GM18951 (cell line): ENCODE results near the gene OBSCN.

Source experiments
- POLR2A ChIP-seq: IDR thresholded peaks from 4 replicates; pipeline ENCODE4 v1.6.1; 2011; ENCODE audit warnings: mild to moderate bottlenecking; ENCODE audit not compliant: insufficient read length, insufficient read depth; ENCODE audit errors: extremely low read depth
- in situ Hi-C: fragments of 300-500 bp; cut with MboI; formaldehyde crosslinking; loops from one replicate; pipeline ENCODE4 v1.12.0; 2022; ENCODE audit warnings: low sequenced_read_pairs, mixed read lengths, inconsistent platforms; ENCODE audit not compliant: unreplicated experiment

Gene OBSCN

DNA sequence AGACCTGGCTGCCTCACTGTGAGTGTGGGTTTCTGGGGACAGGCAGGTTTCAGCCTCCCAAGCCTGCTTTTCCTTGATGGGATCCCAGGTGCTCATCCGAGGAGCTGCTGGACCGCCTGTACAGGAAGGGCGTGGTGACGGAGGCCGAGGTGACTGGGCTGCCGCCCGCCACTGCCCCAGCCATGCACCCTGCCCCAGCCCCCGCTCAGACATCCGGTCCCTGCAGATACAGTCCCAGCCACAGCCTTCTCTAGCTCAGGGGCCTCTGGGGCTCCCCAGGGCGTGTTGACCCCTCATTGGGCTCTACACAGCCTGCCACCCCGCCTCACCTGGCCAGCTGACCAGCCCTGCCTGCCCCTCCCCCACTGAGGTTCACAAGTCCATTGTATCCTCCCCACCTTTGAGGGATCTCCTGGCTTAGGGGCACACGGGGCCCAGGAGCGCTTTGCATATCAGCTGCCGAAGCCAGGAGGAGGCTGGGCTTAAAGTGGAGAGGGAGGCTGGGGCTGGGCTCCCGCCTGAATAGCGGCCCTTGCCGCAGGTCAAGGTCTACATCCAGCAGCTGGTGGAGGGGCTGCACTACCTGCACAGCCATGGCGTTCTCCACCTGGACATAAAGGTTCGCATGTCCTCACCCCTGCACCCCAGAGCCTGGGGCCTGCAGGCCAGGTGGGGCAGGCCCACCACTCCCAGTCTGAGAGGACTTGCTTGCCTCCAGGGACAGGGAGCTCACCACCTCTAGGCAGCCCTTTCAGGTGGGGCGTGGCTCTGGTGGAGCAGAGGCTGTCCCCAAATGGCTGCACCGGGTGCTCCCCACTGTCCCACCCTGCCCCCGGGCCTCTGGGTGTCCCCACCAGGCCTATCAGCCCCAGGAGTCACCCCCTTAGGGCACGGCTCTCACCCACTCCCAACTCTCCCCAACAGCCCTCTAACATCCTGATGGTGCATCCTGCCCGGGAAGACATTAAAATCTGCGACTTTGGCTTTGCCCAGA, 160.3 kb downstream of the OBSCN start:
- no peak for TF ChIP-seq POLR2A
- in situ Hi-C loops, result no loop called here

- TF ChIP-seq POLR2A, result no peak
- in situ Hi-C loops, result no loop called here
Measured at GRCh38 chr1:228368801-228369607, 161.2 kb downstream of the OBSCN start.

DNA sequence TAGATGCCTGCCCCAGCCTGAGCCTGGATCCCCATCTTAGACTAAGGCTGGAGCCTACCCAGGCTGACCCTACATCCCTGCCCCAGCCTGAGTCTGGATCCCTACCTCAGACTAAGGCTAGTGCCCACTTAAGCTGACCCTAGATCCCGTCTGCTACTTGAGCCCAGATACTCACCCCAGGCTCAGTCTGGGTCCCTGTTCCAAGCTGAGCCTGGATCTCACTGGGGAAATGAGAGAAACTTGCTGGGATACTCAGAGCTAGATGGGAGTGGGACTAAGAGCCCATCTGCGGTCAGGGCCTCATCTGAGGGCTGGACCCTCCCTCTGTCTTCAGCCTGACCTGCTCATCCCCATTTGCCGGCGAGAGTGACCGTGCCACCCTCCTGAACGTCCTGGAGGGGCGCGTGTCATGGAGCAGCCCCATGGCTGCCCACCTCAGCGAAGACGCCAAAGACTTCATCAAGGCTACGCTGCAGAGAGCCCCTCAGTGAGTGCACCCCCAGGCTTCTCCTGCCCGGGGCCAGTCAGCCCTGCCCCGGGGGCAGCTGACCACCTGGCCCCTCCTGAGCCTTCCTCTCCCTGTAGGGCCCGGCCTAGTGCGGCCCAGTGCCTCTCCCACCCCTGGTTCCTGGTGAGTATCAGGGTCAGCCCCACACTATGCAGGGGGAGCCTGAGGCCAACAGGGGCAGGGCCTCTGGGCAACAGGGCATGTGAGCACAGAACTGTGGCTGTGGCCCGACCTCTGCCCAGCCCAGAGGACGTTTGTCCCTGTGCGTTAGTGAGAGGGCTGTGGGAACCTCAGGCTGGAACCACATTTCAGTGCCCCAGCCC, 162.0 kb downstream of the OBSCN start:
- no peak for TF ChIP-seq POLR2A
- in situ Hi-C loops, result no loop called here

- TF ChIP-seq POLR2A, result no peak
- in situ Hi-C loops, result no loop called here
Measured at GRCh38 chr1:228370439-228370940, 162.6 kb downstream of the OBSCN start.

DNA sequence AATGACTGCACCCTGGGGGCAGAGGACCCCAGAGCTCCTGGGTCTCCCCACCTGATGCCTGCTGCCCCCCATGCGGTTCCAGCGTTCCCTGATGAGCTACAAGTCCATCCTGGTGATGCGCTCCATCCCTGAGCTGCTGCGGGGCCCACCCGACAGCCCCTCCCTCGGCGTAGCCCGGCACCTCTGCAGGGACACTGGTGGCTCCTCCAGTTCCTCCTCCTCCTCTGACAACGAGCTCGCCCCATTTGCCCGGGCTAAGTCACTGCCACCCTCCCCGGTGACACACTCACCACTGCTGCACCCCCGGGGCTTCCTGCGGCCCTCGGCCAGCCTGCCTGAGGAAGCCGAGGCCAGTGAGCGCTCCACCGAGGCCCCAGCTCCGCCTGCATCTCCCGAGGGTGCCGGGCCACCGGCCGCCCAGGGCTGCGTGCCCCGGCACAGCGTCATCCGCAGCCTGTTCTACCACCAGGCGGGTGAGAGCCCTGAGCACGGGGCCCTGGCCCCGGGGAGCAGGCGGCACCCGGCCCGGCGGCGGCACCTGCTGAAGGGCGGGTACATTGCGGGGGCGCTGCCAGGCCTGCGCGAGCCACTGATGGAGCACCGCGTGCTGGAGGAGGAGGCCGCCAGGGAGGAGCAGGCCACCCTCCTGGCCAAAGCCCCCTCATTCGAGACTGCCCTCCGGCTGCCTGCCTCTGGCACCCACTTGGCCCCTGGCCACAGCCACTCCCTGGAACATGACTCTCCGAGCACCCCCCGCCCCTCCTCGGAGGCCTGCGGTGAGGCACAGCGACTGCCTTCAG, 163.3 kb downstream of the OBSCN start:
- TF ChIP-seq POLR2A, result no peak
- in situ Hi-C loops, result no loop called here

GRCh38 chr1:228371741-228372182, 163.9 kb downstream of the OBSCN start:
- in situ Hi-C loops, result no loop called here
- no peak for TF ChIP-seq POLR2A

DNA sequence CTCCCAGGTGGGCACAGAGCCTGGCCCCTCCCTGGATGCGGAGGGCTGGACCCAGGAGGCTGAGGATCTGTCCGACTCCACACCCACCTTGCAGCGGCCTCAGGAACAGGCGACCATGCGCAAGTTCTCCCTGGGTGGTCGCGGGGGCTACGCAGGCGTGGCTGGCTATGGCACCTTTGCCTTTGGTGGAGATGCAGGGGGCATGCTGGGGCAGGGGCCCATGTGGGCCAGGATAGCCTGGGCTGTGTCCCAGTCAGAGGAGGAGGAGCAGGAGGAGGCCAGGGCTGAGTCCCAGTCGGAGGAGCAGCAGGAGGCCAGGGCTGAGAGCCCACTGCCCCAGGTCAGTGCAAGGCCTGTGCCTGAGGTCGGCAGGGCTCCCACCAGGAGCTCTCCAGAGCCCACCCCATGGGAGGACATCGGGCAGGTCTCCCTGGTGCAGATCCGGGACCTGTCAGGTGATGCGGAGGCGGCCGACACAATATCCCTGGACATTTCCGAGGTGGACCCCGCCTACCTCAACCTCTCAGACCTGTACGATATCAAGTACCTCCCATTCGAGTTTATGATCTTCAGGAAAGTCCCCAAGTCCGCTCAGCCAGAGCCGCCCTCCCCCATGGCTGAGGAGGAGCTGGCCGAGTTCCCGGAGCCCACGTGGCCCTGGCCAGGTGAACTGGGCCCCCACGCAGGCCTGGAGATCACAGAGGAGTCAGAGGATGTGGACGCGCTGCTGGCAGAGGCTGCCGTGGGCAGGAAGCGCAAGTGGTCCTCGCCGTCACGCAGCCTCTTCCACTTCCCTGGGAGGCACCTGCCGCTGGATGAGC, 164.5 kb downstream of the OBSCN start:
- TF ChIP-seq POLR2A, result no peak
- in situ Hi-C loops, result no loop called here

DNA sequence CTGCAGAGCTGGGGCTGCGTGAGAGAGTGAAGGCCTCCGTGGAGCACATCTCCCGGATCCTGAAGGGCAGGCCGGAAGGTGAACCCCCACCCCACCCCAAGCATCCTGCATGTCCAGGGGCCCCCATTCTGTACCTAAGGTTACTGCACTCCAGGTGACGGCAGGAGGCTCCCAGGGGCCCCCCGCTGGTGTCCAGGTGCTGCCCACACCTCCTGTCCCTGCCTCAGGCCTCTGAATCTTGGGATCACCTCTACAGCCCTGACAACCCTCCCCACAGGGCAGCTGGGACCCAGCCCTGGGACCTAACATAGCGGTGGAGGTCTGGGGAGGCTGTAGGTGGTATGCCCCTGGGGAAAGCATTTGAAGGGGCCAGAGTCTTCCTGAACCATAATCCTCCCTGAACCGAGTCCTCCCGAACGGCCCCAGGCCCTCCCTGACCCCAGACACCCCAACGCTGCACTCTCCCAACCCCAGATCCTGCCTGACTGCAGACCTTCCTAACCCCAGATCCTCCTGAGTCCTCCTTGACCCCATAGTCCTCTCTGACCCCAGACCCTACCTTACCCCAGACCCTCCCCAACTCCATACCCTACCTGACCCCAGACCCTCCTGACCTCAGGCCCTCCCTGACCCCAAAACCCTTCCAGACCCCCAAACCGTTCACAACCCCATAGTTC, 165.3 kb downstream of the OBSCN start:
- no peak for TF ChIP-seq POLR2A
- in situ Hi-C loops, result no loop called here

DNA sequence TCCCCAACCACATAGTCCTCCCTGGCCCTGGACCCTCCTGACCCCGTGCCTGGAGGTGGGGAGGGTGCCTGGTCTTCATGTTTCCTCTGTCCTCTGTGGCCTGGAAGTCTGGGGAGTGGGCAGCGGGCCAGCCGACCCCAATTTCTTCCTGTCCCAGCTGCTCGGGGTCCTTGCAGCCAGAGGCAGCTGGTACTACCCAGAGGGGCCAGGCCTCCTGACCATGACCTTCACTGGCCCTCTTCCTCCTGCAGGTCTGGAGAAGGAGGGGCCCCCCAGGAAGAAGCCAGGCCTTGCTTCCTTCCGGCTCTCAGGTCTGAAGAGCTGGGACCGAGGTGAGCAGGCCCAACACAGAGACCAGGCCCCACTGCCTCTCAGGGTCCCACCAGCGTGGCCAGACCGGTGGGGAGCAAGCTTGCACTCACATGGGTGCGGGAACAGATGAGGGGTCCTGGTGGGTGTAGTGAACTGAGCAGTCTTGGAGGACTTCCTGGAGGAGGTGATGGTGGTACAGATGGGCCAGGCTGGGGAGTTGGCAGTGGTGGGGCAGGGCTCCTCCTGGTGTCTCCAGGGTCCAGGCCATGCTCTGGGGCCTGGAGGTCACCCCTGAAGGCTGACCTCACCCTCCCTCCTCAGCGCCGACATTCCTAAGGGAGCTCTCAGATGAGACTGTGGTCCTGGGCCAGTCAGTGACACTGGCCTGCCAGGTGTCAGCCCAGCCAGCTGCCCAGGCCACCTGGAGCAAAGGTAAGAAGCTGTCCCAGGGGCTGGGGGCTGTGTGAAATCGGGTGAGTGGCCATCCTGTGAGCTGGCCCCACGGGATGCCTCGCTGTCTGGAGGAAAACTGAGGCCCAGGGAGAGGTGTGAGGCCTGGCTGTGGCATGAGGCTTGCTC, 166.1 kb downstream of the OBSCN start:
- in situ Hi-C loops, result no loop called here
- TF ChIP-seq POLR2A, result no peak
